HG03442 (cell line): ENCODE data around the gene KIF3B.
"Not testable (repeated sequence)": the region's sequence is repeated elsewhere in the genome, so short reads cannot be mapped to it uniquely, and the experiment has no call there.

Source experiments
- ATAC-seq: cut with Tn5 transposase; IDR thresholded peaks from one replicate; pipeline ENCODE4 v1.9.1; 2021; ENCODE audit warnings: mild to moderate bottlenecking, moderate library complexity; ENCODE audit not compliant: unreplicated experiment

The KIF3B gene

DNA sequence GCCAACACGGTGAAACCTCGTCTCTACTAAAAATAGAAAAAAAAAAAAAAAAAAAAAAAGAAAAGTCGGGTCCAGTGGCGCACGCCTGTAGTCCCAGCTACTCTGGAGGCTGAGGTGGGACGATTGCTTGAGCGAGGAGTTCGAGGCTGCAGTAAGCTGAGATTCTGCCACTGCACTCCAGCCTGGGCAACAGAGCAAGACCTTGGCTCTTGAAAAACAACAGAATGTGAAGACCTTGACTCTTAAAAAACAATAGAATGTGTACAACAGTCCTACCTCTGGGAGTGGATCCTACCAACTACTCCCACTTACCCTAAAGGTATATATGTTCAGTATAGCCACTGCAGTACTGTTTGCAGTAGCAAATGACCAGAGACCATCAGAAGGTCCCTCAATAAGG lies 15.1 kb downstream of the KIF3B start:
- no peak for ATAC-seq

DNA sequence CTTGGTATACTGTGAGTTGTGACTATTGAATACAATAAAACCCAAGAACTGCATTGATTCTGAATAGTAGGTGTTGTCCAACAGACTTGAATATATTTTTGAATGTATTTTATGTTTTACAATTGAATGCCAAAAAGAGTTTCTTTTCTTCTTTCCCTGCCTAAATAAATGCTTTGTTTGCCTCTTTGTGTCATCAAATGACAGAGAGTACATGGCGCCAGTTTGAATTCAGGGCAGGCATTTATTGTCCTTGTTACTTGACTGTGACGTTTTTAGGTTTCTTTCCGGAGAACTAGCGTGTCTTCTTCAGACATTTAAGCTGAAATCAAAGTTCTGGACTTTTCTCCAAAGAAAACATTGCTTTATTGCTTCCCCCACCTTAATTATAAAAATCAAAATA lies 16.6 kb downstream of the KIF3B start:
- ATAC-seq, result no peak

DNA sequence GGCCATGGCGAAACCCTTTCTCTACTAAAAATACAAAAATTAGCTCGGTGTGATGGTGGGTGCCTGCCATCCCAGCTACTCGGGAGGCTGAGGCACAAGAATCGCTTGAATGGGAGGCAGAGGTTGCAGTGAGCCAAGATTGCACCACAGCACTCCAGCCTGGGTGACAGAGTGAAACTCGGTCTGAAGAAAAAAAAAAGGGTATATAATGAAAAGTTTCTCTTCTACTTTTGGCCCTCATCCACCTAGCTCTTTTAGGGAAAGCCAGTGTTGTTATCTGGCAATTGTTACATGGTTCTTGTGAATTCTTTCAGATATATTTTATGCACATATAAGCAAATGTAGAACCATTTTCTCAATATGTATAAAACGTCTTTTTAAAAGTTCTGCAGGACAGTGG lies 19.0 kb downstream of the KIF3B start:
- no peak for ATAC-seq

DNA sequence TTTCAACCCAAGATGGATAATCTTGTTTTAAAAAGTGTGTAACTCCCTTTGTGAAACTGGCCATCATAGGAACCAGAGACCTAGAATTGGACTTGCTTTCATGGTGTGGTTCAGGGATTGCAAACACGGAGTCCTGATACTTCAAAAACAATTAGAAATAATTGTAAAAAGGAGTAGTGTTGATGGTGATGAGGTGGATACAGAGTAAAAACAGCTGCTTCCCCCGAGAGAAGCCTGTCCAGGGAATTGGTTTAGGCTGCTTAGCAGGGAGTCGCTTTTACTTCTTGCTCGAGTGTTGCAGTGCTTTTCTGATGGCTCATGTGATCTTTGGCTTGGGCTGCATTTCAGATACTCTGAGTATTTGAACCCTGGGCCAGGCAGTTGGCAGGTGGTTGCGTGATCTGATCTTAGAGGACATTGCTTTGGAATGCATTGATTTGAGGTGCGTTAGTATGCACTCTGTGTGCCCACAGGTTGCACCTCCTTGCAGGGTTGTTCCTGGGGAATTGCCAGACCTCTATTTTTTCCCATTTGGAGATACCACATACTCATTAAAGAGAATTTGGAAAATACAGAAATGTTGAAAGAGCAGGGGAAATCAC lies 19.5 kb downstream of the KIF3B start:
- ATAC-seq, result no peak

DNA sequence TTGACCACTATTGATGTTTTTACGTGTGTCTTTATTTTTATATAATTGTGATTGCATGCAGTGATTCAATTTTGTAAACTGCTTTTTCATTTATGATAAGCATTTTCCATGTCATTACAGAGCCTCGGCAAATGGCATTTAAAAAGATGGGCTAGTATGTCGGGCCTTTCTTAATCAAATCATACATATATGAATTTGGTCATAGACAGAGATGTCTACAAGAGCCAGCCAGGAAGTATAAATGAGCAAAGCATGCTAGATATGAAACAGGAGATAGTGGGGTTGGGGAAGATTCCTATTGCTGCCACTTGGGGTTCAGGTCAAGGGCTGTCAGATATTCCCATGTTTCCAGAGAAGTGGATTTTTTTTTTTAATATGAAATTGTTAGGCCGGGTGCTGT lies 20.0 kb downstream of the KIF3B start:
- ATAC-seq, result no peak

DNA sequence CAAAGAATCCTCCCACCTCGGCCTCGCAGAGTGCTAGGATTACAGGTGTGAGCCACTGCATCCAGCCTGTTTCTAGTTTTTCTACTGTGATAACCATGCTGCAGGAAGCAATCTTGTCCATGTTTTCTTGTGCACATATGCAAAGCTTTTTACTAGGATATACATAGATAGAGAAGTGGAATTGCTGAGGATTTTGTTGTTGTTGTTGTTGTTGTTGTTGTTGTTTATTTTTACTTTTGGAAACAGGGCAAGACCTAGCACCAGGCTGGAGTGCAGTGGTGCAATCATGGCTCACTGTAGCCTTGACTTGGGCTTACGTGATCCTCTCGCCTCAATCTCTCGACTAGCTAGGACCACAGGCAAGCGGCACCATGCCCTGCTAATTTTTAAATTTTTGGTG lies 23.2 kb downstream of the KIF3B start:
- ATAC-seq, result no peak

DNA sequence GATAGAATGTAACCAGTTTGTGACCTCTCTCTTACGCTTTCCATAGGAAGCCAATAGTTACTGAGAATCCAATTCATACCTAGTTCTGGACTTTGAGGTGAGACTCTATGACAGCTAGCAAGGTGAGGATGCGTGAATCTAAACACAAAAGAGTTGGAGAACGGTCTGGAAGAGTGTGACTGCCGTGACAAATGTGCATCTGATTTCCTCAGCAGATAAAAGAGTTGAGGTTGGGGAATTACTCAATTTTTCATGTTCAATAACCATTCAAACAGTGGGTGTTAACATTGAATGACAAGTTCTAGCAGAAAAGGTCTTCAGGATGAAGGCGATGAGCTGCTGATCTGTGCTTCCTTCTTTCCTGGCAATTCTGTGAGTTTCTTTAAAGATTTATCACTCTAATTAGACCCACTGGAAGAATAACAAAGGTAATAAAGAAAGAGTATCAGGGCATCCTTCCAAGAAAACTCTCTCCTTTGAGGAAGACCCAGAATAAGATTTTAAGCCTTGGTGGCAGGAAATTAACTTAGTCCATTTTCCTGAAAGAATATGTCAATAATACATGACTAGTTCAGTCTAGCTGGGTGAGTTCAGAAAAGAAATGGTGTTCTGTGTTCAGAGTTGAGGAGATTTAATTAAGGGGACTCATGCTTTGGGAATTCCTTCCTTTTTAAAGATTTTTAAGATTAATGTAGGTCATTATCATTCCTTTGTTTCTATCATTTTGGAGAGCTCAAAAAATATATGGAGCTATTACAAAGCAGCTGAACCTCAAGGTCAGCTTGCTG lies 24.5 kb downstream of the KIF3B start:
- no peak for ATAC-seq

DNA sequence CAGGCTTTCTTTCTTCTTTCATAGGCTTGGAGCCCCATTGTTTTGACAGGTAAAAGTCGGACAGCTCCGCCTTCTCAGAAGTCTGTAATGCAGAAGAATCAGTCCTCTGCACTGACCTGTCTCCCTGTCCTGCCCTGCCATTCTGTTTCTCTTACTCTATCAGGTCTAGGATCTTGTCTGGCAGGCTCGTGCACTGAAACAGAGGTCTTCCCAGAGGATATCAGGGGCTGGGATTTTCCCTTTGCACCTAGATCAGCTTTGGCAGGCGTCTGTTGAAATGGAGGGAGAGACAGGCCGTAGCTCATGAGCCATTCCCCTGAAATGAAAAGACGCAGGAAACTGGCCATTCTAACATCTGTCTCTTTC lies 25.0 kb downstream of the KIF3B start:
- ATAC-seq, result no peak

DNA sequence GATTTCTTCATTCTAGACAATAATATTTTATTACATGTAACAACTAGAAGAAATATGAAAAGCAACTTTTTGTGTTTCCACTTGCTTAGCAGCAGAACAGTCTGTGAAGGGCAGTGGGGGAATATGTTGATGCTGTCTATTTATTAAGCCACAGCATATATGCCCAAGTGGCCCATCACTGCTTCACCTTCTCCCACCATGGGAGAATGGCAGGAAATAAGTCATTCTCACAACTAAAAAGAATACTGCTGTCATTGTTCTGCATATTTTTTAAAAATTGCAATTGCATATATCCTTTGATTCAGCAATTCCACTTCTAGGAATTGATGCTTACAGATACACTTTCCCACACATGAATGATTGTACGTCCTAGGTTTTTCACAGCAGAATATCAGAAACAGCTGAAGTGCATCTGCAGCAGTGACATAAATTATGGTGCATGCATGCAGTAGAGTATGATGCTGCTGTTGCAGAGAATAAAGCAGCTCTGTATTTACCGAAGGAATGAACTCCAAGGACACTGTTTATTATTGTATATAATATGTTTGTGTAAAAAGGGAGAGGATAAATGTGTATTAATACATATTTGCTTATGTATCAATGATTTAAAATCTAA lies 26.8 kb downstream of the KIF3B start:
- no peak for ATAC-seq

DNA sequence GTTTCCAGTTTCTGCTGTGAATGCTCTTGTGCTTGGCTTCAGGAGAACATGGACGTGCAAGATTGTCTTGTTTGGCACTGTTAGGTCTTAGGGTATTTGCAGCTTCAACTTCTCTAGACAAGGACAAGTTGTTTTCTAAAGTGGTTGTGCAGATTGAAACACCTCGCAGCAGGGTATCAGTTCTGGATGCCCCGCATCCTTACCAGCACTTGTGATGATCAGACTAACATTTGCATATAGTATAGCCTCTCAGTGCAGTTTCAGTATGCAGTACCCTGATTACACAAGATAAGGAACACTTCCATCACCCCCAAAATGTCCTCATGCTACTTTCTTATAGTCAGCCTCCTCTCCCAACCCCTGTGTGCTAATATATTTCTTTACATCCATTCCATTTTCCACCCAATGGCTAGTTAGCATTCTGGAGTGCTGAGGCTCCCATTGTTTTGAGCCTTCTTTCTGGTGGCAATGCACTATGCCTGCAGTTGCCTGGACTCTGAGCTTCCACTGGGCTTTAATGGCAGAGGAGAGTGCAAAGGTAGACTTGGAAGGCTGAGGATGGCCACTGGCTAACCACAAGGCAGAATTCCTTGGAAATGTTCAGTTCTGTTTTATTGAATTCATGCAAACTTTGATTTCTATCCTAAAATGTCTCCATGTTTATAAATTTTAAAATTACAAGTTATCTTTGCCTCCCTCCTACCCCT lies 35.4 kb downstream of the KIF3B start:
- no peak for ATAC-seq

DNA sequence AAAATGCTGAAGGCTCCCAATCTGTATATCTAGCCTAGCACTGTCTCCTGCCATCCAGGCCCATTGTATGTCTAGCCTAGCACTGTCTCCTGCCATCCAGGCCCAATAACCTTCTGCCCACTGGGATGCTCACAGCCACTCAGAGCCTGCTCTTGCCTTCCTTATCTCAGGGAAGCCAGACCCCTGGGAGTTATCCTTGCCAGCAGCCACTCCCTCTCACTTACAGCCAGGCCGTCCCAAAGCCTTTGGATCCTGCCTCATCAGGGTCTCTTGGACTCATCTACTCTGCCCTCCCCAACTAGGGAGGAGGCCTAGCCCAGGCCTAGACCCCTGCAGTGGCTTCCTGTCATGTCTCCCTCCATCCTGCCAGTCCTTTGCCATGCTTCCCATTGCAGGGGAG lies 37.3 kb downstream of the KIF3B start:
- no peak for ATAC-seq

DNA sequence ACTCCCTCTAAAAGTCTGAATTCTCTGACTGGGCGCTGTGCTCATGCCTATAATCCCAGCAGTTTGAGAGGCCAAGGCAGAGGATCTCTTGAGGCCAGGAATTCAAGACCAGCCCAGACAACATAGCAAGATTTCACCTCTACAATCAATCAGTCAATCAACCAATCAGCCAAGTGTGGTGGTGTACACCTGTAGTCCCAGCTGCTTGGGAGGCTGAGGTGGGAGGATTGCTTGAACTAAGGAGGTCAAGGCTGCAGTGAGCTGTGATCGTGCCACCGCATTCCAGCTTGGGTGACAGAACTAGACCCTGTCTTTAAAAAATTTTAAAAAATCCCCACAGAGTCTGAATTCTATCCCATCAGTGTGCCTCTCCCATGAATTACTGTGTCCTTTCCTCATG lies 37.9 kb downstream of the KIF3B start:
- no peak for ATAC-seq

DNA sequence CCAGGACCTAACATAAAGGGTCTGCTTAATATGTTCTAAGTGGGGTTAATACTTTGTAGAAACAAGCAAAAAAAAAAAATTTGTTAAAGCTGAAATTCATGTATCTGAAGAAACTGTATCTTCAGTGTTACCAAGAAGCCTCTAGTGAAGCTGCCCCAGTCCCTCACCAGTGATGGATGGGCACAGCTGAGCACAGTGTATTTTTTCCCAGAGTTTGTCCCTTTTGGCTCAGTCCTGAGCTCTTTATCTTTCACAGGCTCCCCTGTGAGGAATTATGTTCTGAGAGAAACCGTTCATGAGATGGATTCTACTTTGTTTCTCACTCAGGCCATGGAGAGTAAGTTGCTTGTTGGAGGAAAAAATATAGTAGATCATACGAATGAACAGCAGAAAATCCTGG lies 38.4 kb downstream of the KIF3B start:
- ATAC-seq, result no peak

DNA sequence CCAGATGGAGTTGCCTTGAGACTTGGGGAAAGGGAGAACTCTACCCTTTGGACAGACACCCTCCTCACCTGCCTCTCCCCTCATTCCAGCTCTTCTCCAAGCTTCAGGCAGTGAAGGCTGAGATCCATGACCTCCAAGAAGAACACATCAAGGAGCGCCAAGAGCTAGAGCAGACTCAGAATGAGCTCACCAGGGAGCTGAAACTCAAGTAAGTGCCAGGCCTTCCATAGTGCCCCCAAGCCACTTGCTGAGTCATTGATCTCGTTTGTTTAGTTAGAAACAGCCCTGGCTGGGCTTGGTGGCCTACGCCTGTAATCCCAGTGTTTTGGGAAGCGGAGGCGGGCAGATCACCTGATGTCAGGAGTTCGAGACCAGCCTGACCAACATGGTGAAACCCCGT lies 39.2 kb downstream of the KIF3B start:
- ATAC-seq, result no peak

DNA sequence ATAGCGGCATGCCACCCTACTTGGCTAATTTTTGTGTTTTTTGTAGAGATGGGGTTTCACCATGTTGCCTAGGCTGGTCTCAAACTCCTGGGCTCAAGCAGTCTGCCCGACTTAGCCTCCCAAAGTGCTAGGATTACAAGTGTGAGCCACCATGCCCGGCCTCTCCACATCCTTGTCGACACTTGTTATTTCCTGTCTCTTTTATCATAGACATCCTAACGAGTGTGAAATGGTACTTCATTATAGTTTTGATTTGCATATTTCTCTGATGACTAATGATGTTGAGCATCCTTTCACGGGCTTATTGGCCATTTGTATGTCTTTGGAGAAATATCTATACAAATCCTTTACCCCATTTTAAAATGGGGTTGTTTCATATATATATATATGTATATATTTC lies 41.6 kb downstream of the KIF3B start:
- no peak for ATAC-seq

DNA sequence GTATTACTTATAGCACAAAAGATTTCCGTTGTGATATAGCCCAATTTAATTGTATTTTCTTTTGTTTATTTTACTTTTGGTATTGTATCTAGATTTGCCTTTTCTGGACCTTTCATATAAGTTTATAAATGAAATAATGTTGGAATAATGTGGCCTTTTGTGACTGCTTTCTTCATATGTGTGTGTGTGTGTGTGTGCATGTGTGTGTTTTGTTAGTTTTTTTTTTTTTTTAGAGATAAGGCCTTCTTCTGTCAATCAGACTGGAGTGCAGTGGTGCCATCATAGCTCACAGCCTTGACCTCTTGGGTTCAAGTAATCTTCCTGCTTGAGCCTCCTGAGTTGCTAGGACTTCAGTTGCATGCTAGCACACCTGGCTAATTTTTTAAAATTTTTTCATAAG lies 42.9 kb downstream of the KIF3B start:
- ATAC-seq, result no peak

DNA sequence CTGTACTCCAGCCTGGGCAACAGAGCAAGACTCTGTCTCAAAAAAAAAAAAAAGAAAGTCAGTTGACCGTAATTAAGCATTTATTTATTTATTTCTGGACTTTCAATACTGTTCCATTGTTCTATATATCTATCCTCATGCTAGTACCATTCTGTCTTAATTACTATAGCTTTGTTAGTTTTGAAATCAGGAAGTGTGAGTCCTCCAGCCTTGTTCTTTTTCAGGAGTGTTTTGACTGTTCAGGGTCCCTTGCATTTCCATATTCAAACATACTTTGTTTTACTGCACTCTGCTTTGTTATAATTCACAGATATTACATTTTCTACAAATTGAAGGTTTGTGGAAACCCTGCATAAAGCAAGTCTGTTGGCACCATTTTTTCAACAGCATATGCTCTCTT lies 43.9 kb downstream of the KIF3B start:
- no peak for ATAC-seq

DNA sequence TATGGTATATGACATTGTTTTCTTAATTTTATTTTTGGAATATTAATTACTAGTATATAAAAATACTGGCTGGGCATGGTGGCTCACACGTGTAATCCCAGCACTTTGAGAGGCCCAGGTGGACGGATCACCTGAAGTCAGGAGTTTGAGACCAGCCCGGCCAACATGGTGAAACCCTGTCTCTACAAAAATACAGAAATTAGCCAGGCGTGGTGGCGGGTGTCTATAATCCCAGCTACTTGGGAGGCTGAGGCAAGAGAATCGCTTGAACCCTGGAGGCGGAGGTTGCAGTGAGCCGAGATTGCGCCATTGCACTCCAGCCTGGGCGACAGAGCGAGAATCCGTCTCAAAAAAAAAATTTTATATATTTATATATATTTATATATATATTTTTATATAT lies 44.8 kb downstream of the KIF3B start:
- ATAC-seq, result not testable (repeated sequence)

DNA sequence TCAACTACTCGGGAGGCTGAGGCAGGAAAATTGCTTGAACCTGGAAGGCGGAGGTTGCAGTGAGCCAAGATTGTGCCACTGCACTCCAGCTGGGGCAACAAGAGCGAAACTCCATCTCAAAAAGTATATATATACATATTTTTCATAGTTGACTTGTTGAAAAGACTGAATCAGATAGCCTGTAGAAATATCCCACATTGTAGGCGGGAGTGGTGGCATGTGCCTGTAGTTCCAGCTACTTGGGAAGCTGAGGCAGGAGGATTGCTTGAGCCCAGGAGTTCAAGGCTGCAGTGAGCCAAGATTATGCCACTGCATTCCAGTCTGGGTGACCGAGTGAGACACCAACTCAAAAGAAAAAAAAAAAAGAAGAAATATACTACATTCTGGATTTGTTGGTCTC lies 46.3 kb downstream of the KIF3B start:
- ATAC-seq, result not testable (repeated sequence)

DNA sequence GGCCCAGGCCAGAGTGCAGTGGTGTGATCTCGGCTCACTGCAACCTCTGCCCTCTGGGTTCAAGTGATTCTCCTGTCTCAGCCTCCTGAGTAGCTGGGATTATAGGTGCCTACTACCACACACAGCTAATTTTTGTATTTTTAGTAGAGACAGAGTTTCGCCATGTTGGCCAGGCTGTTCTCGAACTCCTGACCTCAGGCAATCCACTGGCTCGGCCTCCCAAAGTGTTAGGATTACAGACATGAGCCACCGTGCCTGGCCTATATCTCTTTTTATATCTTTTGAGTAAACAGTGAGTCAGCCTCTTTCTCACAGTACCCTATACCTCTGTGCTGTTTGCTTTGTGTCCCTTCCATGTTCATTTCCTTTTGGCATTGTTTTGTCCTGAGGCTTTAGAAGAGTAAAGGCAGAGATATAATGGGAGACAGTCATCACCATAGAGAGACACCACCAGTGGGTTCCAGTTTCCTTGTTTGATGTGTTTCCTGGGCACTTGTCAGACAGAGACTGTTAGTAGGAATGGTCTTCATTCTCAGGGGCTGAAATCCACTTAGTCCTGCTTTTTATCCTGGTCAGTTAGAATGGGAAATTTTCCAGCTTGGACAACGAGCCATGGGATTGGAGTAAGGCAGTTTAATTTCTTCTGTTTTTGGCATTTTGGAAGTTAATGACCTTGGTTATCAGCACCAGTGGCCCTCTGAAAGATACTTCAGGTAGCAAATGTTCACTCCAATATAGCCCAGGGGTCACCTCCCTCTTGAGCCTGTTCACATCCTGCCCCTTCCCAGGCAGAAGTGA lies 48.5 kb downstream of the KIF3B start:
- no peak for ATAC-seq

DNA sequence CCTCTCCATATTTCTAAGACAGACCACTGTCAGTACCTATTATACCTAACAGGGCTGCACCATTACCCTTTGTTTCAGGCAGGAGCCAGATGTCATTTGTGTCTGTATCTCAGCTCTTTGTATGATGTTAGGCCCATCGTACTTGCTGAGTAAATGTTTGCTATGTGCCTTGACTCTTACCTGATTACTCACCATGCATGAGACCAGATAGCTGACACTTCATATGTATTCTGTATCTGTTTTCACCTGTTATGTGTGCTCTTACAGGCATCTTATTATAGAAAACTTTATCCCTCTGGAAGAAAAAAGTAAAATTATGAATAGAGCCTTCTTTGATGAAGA lies 49.0 kb downstream of the KIF3B start:
- ATAC-seq, result no peak
